MCF 10A (cell line): ENCODE data around the gene TEX11. TPM values are rescaled to one million over a fixed set of nuclear protein-coding genes. Genes with fewer than 3 reads are reported as not detected.
"Not testable (repeated sequence)": the region's sequence is repeated elsewhere in the genome, so short reads cannot be mapped to it uniquely, and the experiment has no call there.

Experiments used
- BruUV-seq: library from RNA; stranded (reverse); fragments of 400-500 nt; replicated peaks from 2 replicates; lab custom pipeline; 2021; lab: Mats Ljungman, UMichigan
- CTCF ChIA-PET: fragments of 300-600 bp; sonication (Branson Sonifier 250); formaldehyde crosslinking; extraction: SDS; loops from one replicate; lab custom pipeline; 2021; ENCODE audit warnings: antibody characterized with exemption, inconsistent platforms; lab: Yijun Ruan, JAX
- POLR2A ChIA-PET: fragments of 300-600, 350-650 bp; sonication (Branson Sonifier 250); formaldehyde crosslinking; extraction: SDS; loops from one replicate; lab custom pipeline; 2020; ENCODE audit warnings: antibody characterized with exemption, inconsistent platforms; lab: Yijun Ruan, JAX
- DNase-seq: peaks from one replicate; pipeline ENCODE4 v3.0.0-alpha.2; 2018; ENCODE audit not compliant: unreplicated experiment
- H3K27ac Mint-ChIP-seq: one replicate; pipeline ENCODE4 v1.8.0; 2022; ENCODE audit warnings: mild to moderate bottlenecking, low read depth, mixed read lengths; ENCODE audit not compliant: unreplicated experiment
- H3K27me3 Mint-ChIP-seq: one replicate; pipeline ENCODE4 v1.8.0; 2022; ENCODE audit warnings: mixed read lengths; ENCODE audit not compliant: insufficient read depth, unreplicated experiment
- H3K36me3 Mint-ChIP-seq: one replicate; pipeline ENCODE4 v1.8.0; 2022; ENCODE audit warnings: mild to moderate bottlenecking, moderate library complexity, mixed read lengths; ENCODE audit not compliant: insufficient read depth, unreplicated experiment
- H3K4me1 Mint-ChIP-seq: one replicate; pipeline ENCODE4 v1.8.0; 2022; ENCODE audit warnings: mixed read lengths; ENCODE audit not compliant: insufficient read depth, unreplicated experiment
- H3K4me3 Mint-ChIP-seq: one replicate; pipeline ENCODE4 v1.8.0; 2022; ENCODE audit warnings: mild to moderate bottlenecking, moderate library complexity, mixed read lengths; ENCODE audit not compliant: unreplicated experiment
- H3K9me3 Mint-ChIP-seq: one replicate; pipeline ENCODE4 v1.8.0; 2022; ENCODE audit warnings: mixed read lengths; ENCODE audit not compliant: unreplicated experiment
- CTCF ChIP-seq: fragments of 200-600 bp; IDR thresholded peaks from one replicate; pipeline ENCODE4 v1.8.0; 2022; ENCODE audit warnings: antibody characterized with exemption, mild to moderate bottlenecking; ENCODE audit not compliant: unreplicated experiment
- intact Hi-C: fragments of 100-400 bp; cut with micrococcal nuclease; formaldehyde crosslinking; loops from 2 replicates; pipeline ENCODE4 v1.14.1; 2022
- total RNA-seq: library from RNA; stranded (reverse); gene quantifications from 2 replicates; pipeline ENCODE4 v1.2.3, GENCODE V29; 2022

The TEX11 gene
- total RNA-seq, 1 experiment from 2014 or later, result not detected

DNA sequence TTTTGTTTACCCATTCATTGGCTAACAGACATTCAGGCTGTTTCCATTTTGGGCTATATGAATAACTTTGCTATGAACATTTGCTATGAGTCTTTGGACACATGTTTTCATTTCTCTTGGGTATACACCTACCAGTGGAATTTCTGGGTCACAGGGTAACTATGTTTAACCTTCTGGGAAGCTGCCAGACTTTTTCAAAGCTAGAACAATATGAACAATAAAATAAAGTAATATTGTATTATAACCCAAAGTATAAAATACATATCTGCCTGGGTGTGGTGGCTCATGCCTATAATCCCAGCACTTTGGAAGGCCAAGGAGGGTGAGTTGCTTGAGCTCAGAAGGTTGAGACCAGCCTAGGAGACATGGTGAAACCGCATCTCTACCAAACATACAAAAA is 373.3 kb downstream of the TEX11 start:
- no peak for DNase-seq
- H3K9me3 Mint-ChIP-seq, result no peaks in the 10 kb centered on the region
- ChIA-PET CTCF (interaction anchor here (0.7 to 0.8 kb wide), 2 partner anchors 18 to 130 kb away, joined by 3 read pairs; no protein-coding TSS in a partner anchor), POLR2A (interaction anchor here (0.9 kb wide), 2 partner anchors 54 to 58 kb away, joined by 3 to 5 read pairs; no protein-coding TSS in a partner anchor)
- no peaks in the 10 kb centered on the region for H3K36me3 Mint-ChIP-seq
- BruUV-seq, result no TSS peak
- intact Hi-C loops, result no loop called here
- no peak for TF ChIP-seq CTCF
- peaks cover 46% of the 10 kb centered on the region for H3K27me3 Mint-ChIP-seq
- H3K4me1 Mint-ChIP-seq, result no peaks in the 10 kb centered on the region
- H3K27ac Mint-ChIP-seq, result no peak overlapping the region
- H3K4me3 Mint-ChIP-seq, result no peak overlapping the region

DNA sequence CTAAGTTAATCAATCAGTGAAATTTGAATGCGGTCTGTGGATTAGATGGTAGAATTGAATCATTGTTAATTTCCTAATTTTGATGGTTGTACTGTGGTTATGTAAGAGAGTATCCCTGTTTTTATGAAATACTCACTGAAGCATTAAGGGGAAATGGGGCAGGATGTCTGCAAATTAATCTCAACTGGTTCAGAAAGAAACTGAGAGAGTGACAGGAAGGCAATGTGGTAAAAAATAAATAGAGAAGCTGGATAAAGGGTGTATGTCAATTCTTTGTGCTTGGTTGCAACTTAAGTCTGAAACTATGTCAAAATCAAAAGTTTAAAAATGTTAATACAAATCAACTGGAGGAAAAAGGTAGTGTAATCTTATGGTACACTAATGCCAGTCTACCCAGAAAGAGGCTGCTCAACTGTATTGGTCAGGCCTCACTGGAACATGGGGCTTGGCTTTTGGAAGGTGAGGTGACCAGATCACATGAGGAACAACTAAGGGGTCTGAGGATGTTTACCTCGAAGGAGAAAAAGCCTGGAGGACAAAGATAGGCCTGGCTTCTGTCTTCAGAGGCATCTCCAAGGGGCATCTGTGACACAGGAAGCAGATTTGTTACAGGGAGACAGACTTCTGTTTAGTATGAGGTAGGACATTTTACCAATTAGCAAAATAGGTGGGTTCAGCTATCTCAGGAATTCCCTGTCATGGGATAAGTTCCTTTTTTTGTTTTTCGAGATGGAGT is 380.7 kb downstream of the TEX11 start:
- Mint-ChIP-seq H3K9me3 (no peaks in the 10 kb centered on the region), H3K27ac (no peak overlapping the region), H3K27me3 (peaks cover 69% of the 10 kb centered on the region), H3K36me3 (no peaks in the 10 kb centered on the region), H3K4me1 (no peaks in the 10 kb centered on the region), H3K4me3 (no peak overlapping the region)
- intact Hi-C loops, result no loop called here
- ChIA-PET CTCF (no interaction called here), POLR2A (interaction anchor here (0.6 kb wide), 1 partner anchor 246 kb away, joined by 4 read pairs; no protein-coding TSS in a partner anchor)
- DNase-seq, result no peak
- TF ChIP-seq CTCF, result no peak
- no TSS peak for BruUV-seq

GRCh38 chrX:70527053-70527452 is 381.5 kb downstream of the TEX11 start:
- Mint-ChIP-seq H3K27me3 (peaks cover 67% of the 10 kb centered on the region), H3K4me1 (no peaks in the 10 kb centered on the region), H3K9me3 (no peaks in the 10 kb centered on the region), H3K36me3 (no peaks in the 10 kb centered on the region), H3K27ac (no peak overlapping the region), H3K4me3 (no peak overlapping the region)
- DNase-seq, result no peak
- no peak for TF ChIP-seq CTCF
- no TSS peak for BruUV-seq
- CTCF ChIA-PET, result no interaction called here
- POLR2A ChIA-PET, result no interaction called here
- intact Hi-C loops, result no loop called here

- no peak for DNase-seq
- Mint-ChIP-seq H3K4me3 (no peak overlapping the region), H3K27ac (no peak overlapping the region), H3K4me1 (no peaks in the 10 kb centered on the region), H3K27me3 (peaks cover 54% of the 10 kb centered on the region), H3K9me3 (no peaks in the 10 kb centered on the region), H3K36me3 (no peaks in the 10 kb centered on the region)
- no peak for TF ChIP-seq CTCF
- ChIA-PET CTCF (interaction anchor here (0.5 to 0.8 kb wide), 3 partner anchors 70 to 244 kb away, joined by 3 to 5 read pairs (median 3); no protein-coding TSS in a partner anchor), POLR2A (no interaction called here)
- BruUV-seq, result no TSS peak
- intact Hi-C loops, result no loop called here
Observed at GRCh38 chrX:70525733-70526132, 382.8 kb downstream of the TEX11 start.

- intact Hi-C loops, H3K9me3 Mint-ChIP-seq, H3K4me1 Mint-ChIP-seq, H3K4me3 Mint-ChIP-seq, DNase-seq, BruUV-seq, POLR2A ChIA-PET, H3K36me3 Mint-ChIP-seq, H3K27ac Mint-ChIP-seq, CTCF ChIA-PET: not testable (repeated sequence)
- peaks cover 37% of the 10 kb centered on the region for H3K27me3 Mint-ChIP-seq
Observed at GRCh38 chrX:70515692-70516091, 392.8 kb downstream of the TEX11 start.

DNA sequence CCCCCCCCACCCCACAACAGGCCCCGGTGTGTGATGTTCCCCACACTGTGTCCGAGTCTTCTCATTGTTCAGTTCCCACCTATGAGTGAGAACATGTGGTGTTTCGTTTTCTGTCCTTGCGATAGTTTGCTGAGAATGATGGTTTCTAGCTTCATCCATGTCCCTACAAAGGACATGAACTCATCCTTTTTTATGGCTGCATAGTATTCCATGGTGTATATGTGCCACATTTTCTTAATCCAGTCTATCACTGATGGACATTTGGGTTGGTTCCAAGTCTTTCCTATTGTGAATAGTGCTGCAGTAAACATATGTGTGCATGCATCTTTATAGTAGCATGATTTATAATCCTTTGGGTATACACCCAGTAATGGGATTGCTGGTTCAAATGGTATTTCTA is 393.2 kb downstream of the TEX11 start:
- not testable (repeated sequence) for DNase-seq, H3K9me3 Mint-ChIP-seq

More for the DNA sequence above, 393.2 kb downstream of the TEX11 start:
- H3K36me3 Mint-ChIP-seq, intact Hi-C loops, H3K4me3 Mint-ChIP-seq, POLR2A ChIA-PET, BruUV-seq, H3K27ac Mint-ChIP-seq, CTCF ChIA-PET, H3K4me1 Mint-ChIP-seq: not testable (repeated sequence)
- H3K27me3 Mint-ChIP-seq, result peaks cover 40% of the 10 kb centered on the region
